Naive thymus-derived CD8-positive, alpha-beta T cell (primary cell): ENCODE results near the gene ABCA8. TPM values are rescaled to one million over a fixed set of nuclear protein-coding genes. Genes with fewer than 3 reads are reported as not detected.

Source experiments
- ATAC-seq, 2 donors: fragments of 150-1000 bp; cut with Tn5 transposase in 1 of 2; sonication (Bioruptor Pico), chemical (Tn5 transposase) in 1 of 2; 1 replicate in 1 of 2; 2 replicates in 1 of 2; pipeline ENCODE4 v1.10.0; 2021; ENCODE audit warnings: mild to moderate bottlenecking in 2 of 2, moderate library complexity in 2 of 2
- POLR2A ChIA-PET: fragments of 350-600 bp; sonication (Branson Sonifier 250); formaldehyde crosslinking; loops from one replicate; lab custom pipeline; 2021; ENCODE audit warnings: antibody characterized with exemption; lab: Charles Lee
- DNase-seq, 10 donors: peaks; one replicate each; pipeline versions ENCODE4 v3.0.0 to v3.0.0-alpha.2; 2020 to 2022
- H3K27ac Mint-ChIP-seq, 10 donors: one replicate each; pipeline ENCODE4 v1.8.0; 2020 to 2022; ENCODE audit warnings: mild to moderate bottlenecking in 10 of 10, mixed read lengths in 10 of 10, moderate library complexity in 4 of 10, inconsistent platforms in 1 of 10
- H3K27me3 Mint-ChIP-seq, 5 donors: one replicate each; pipeline ENCODE4 v1.8.0; 2021 to 2022; ENCODE audit warnings: mixed read lengths in 5 of 5
- H3K36me3 Mint-ChIP-seq, 3 donors: one replicate each; pipeline ENCODE4 v1.8.0; 2020 to 2022; ENCODE audit warnings: mixed read lengths in 3 of 3, mild to moderate bottlenecking in 2 of 3, inconsistent platforms in 1 of 3
- H3K4me1 Mint-ChIP-seq, 4 donors: one replicate each; pipeline ENCODE4 v1.8.0; 2021 to 2022; ENCODE audit warnings: mixed read lengths in 4 of 4
- H3K4me3 Mint-ChIP-seq, 10 donors: one replicate each; pipeline ENCODE4 v1.8.0; 2020 to 2022; ENCODE audit warnings: mild to moderate bottlenecking in 10 of 10, mixed read lengths in 10 of 10, moderate library complexity in 6 of 10, inconsistent platforms in 1 of 10
- H3K9me3 Mint-ChIP-seq, 9 donors: one replicate each; pipeline ENCODE4 v1.8.0; 2020 to 2022; ENCODE audit warnings: mixed read lengths in 9 of 9, mild to moderate bottlenecking in 3 of 9, inconsistent platforms in 1 of 9, moderate library complexity in 1 of 9
- polyA plus RNA-seq, 3 donors: library from polyadenylated mRNA; unstranded; fragments of 300-500 nt; fragmentation: Illumina TruSeq; gene quantifications; one replicate each; pipeline ENCODE4 v1.2.3, GENCODE V29; 2021
- total RNA-seq, 8 experiments: library from RNA in 2 of 8; stranded (reverse) in 2 of 8; gene quantifications; one replicate each; pipeline ENCODE4 v1.2.3 and lab custom pipeline; 2021 to 2026

Gene ABCA8
- total and polyA plus RNA-seq, 5 experiments from 2014 or later = not detected

DNA sequence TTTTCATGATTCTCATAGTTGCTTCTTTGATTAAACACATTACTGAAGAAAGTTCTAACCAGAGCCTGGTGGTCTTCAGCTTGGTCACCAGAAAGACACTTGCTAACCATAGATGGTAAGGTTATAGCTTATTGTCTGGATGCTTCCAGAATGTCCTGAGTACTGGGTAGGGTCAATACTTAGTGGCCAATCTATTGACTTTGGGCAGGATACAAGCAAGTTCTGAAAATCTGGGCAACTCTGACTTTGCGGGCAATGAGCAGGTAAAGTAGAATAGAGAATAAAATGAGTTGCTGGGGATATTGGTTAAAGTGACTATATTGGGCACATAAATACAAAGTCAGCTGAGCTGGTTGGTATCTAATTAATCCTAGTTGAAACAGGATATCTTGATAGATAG lies 63.0 kb downstream of the ABCA8 start:
- peaks cover under 1 to 18% (median 9%) of the 10 kb centered on the region in 9 donors for H3K9me3 Mint-ChIP-seq
- H3K4me1 Mint-ChIP-seq = no peaks in the 10 kb centered on the region
- peaks cover 0 to 9% (median 4%) of the 10 kb centered on the region in 5 donors for H3K27me3 Mint-ChIP-seq
- POLR2A ChIA-PET = no interaction called here
- no peak for DNase-seq
- no peak overlapping the region for H3K27ac Mint-ChIP-seq
- no peak for ATAC-seq
- peaks cover 0 to 17% (median 3%) of the 10 kb centered on the region in 3 donors for H3K36me3 Mint-ChIP-seq
- no peak overlapping the region for H3K4me3 Mint-ChIP-seq

- POLR2A ChIA-PET = no interaction called here
- no peaks in the 10 kb centered on the region for H3K36me3 Mint-ChIP-seq
- H3K27me3 Mint-ChIP-seq = peaks cover 0 to 4% (median 2%) of the 10 kb centered on the region in 5 donors
- no peak overlapping the region for H3K4me3 Mint-ChIP-seq
- no peaks in the 10 kb centered on the region for H3K9me3 Mint-ChIP-seq
- H3K27ac Mint-ChIP-seq = no peak overlapping the region
- H3K4me1 Mint-ChIP-seq = no peaks in the 10 kb centered on the region
- ATAC-seq = no peak
- DNase-seq = no peak
Measured at GRCh38 chr17:68886401-68886800, 68.8 kb downstream of the ABCA8 start.

- H3K9me3 Mint-ChIP-seq = peaks cover 0 to 6% (median 0%) of the 10 kb centered on the region in 9 donors
- H3K4me3 Mint-ChIP-seq = no peak overlapping the region
- POLR2A ChIA-PET = no interaction called here
- peaks cover 0 to 6% (median 2%) of the 10 kb centered on the region in 5 donors for H3K27me3 Mint-ChIP-seq
- no peaks in the 10 kb centered on the region for H3K36me3 Mint-ChIP-seq
- ATAC-seq = no peak
- no peaks in the 10 kb centered on the region for H3K4me1 Mint-ChIP-seq
- H3K27ac Mint-ChIP-seq = no peak overlapping the region
- no peak for DNase-seq
Measured at GRCh38 chr17:68884888-68885287, 70.3 kb downstream of the ABCA8 start.

DNA sequence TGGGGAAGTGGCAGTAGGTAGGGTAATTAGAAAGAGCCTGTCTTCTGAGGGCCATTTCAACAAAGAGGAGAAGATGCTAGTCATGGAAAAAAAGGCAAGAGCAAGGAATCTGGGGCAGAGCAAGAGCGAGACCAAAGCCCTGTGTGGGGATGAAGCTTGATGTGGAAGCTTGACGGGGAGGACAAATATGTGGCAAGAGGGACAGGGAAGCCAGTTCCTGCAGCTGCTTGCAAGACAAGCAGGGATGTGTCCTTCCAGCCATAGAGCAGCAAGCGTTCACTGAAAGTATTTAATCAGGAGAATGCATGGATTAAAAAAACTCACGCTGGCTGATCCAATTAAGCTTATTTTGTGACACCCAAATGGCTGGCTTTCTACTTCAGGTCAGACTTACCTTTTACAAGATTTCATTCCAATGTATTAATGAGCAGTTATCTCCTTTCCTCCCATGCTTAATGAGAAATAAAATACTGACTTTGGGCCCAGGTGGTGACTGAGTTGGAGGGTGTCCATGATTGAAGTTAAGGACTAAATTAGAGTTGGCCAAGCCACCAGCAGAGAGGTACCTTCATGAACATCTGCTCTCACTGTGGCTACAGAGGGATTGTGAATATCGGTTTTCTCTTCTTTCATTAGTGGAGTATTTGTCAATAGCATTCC lies 76.8 kb downstream of the ABCA8 start:
- Mint-ChIP-seq H3K27ac (no peak overlapping the region), H3K4me1 (no peaks in the 10 kb centered on the region), H3K9me3 (peaks cover 0 to 34% (median 11%) of the 10 kb centered on the region in 9 donors), H3K4me3 (no peak overlapping the region), H3K27me3 (peaks cover 8 to 28% (median 17%) of the 10 kb centered on the region in 5 donors), H3K36me3 (peaks cover 0 to 8% (median 0%) of the 10 kb centered on the region in 3 donors)
- DNase-seq (no peak), ATAC-seq (no peak)
- POLR2A ChIA-PET = no interaction called here

DNA sequence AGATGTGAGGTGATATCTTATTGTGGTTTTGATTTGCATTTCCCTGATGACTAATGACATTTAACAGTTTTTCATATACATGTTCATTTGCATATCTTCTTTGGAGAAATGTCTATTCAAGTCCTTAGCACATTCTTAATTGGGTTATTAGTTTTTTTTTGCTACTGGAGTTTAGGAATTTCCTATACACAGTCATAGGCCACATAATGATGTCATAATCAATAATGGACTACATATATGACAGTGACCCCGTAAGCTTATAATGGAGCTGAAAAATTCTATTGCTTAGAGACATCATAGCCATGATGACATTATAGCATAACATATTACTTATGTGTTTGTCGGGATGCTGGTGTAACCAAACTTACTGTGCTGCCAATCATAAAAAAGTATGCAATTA lies 83.7 kb downstream of the ABCA8 start:
- Mint-ChIP-seq H3K27ac (no peak overlapping the region), H3K36me3 (no peaks in the 10 kb centered on the region), H3K4me1 (no peaks in the 10 kb centered on the region), H3K9me3 (peaks cover 0 to 7% (median 0%) of the 10 kb centered on the region in 9 donors), H3K4me3 (no peak overlapping the region), H3K27me3 (peaks cover 5 to 13% (median 8%) of the 10 kb centered on the region in 5 donors)
- POLR2A ChIA-PET = no interaction called here
- no peak for ATAC-seq
- DNase-seq = no peak

DNA sequence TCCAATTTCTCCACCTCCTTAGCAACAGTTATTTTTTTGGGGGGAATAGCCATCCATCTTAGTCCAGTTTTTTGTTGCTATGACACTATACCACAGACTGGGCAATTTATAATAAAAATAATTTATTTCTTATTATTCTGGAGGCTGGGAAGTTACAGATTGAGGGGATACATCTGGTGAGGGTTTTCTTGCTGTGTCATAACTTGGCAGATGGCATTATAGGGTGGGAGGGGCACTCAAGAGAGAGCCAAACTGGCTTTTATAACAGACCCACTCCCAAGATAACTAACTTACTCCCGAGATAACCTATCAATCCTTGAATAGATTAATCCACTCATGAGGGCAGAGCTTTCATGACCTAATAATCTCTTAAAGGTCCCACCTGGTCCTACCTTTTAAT lies 84.2 kb downstream of the ABCA8 start:
- H3K9me3 Mint-ChIP-seq = peaks cover 0 to 7% (median 0%) of the 10 kb centered on the region in 9 donors
- H3K4me3 Mint-ChIP-seq = no peak overlapping the region
- peaks cover 4 to 12% (median 6%) of the 10 kb centered on the region in 5 donors for H3K27me3 Mint-ChIP-seq
- no peak for ATAC-seq
- DNase-seq = no peak
- no peaks in the 10 kb centered on the region for H3K36me3 Mint-ChIP-seq
- no peak overlapping the region for H3K27ac Mint-ChIP-seq
- no peaks in the 10 kb centered on the region for H3K4me1 Mint-ChIP-seq
- POLR2A ChIA-PET = no interaction called here

DNA sequence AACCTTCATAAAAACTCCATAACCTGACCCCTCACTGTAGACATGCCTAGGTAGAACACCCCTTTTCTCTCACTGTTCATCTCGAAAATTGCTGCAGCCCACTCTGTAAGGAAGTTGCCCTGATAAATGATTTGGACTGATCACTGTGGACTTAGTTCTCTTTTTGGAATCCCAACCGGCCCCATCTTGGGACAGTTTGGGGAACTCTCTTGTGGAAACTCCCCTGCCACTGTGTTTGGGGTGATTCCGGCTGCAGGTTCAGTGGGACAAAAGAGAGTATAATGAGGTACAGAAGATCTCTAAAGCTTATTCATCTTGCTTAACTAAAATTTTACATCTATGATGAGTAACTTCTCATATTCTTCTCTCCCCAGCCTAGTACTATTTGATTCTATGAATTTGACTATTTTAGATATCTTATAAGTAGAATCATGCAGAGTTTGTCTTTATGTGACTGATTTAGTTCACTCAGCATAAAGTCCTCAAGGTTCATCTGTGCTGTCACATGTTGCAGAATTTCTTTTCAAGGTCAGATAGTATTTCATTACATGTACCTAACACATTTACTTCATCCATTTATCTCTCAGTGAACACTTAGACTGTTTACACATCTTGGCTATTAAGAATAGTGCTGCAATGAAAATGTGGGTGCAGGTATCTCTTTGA lies 84.9 kb downstream of the ABCA8 start:
- ATAC-seq (no peak), DNase-seq (no peak)
- peaks cover 0 to 7% (median 0%) of the 10 kb centered on the region in 9 donors for H3K9me3 Mint-ChIP-seq
- no peak overlapping the region for H3K4me3 Mint-ChIP-seq
- no peaks in the 10 kb centered on the region for H3K36me3 Mint-ChIP-seq
- no peaks in the 10 kb centered on the region for H3K4me1 Mint-ChIP-seq
- no peak overlapping the region for H3K27ac Mint-ChIP-seq
- peaks cover 0 to 8% (median 4%) of the 10 kb centered on the region in 5 donors for H3K27me3 Mint-ChIP-seq
- POLR2A ChIA-PET = no interaction called here

GRCh38 chr17:68868708-68869107 lies 86.5 kb downstream of the ABCA8 start:
- H3K27ac Mint-ChIP-seq = no peak overlapping the region
- POLR2A ChIA-PET = no interaction called here
- no peak overlapping the region for H3K4me3 Mint-ChIP-seq
- H3K4me1 Mint-ChIP-seq = no peaks in the 10 kb centered on the region
- peaks cover 0 to 10% (median 2%) of the 10 kb centered on the region in 5 donors for H3K27me3 Mint-ChIP-seq
- H3K9me3 Mint-ChIP-seq = peaks cover 0 to 6% (median 2%) of the 10 kb centered on the region in 9 donors
- no peak for ATAC-seq
- no peaks in the 10 kb centered on the region for H3K36me3 Mint-ChIP-seq
- DNase-seq = no peak

GRCh38 chr17:68867759-68868516 lies 87.3 kb downstream of the ABCA8 start:
- POLR2A ChIA-PET = no interaction called here
- ATAC-seq = no peak
- H3K4me3 Mint-ChIP-seq = no peak overlapping the region
- H3K27me3 Mint-ChIP-seq = peaks cover 0 to 10% (median 3%) of the 10 kb centered on the region in 5 donors
- H3K36me3 Mint-ChIP-seq = no peaks in the 10 kb centered on the region
- H3K27ac Mint-ChIP-seq = no peak overlapping the region
- H3K4me1 Mint-ChIP-seq = no peaks in the 10 kb centered on the region
- H3K9me3 Mint-ChIP-seq = peaks cover 2 to 12% (median 6%) of the 10 kb centered on the region in 9 donors
- no peak for DNase-seq

- no peak for ATAC-seq
- POLR2A ChIA-PET = no interaction called here
Measured at GRCh38 chr17:68865584-68865983, 89.6 kb downstream of the ABCA8 start.

GRCh38 chr17:68863091-68863652 lies 92.0 kb downstream of the ABCA8 start:
- no peak for ATAC-seq
- POLR2A ChIA-PET = no interaction called here
- Mint-ChIP-seq H3K36me3 (no peaks in the 10 kb centered on the region), H3K4me3 (no peak overlapping the region), H3K27me3 (peaks cover 0 to 11% (median 4%) of the 10 kb centered on the region in 5 donors), H3K4me1 (no peaks in the 10 kb centered on the region), H3K9me3 (peaks cover 2 to 13% (median 7%) of the 10 kb centered on the region in 9 donors), H3K27ac (no peak overlapping the region)
- no peak for DNase-seq

More at GRCh38 chr17:68865584-68865983, 89.6 kb downstream of the ABCA8 start:
- H3K27ac Mint-ChIP-seq = no peak overlapping the region
- no peaks in the 10 kb centered on the region for H3K36me3 Mint-ChIP-seq
- DNase-seq = no peak
- H3K27me3 Mint-ChIP-seq = peaks cover 0 to 13% (median 3%) of the 10 kb centered on the region in 5 donors
- H3K4me3 Mint-ChIP-seq = no peak overlapping the region
- H3K4me1 Mint-ChIP-seq = no peaks in the 10 kb centered on the region
- peaks cover 2 to 13% (median 7%) of the 10 kb centered on the region in 9 donors for H3K9me3 Mint-ChIP-seq

GRCh38 chr17:68861602-68862001 lies 93.6 kb downstream of the ABCA8 start:
- H3K4me3 Mint-ChIP-seq = no peak overlapping the region
- H3K27me3 Mint-ChIP-seq = peaks cover 0 to 9% (median 6%) of the 10 kb centered on the region in 5 donors
- H3K27ac Mint-ChIP-seq = no peak overlapping the region
- no peak for ATAC-seq
- H3K9me3 Mint-ChIP-seq = peaks cover 2 to 13% (median 7%) of the 10 kb centered on the region in 9 donors
- no peaks in the 10 kb centered on the region for H3K4me1 Mint-ChIP-seq
- POLR2A ChIA-PET = no interaction called here
- no peak for DNase-seq
- H3K36me3 Mint-ChIP-seq = no peaks in the 10 kb centered on the region
